Measurements from ENCODE around the gene USP17L22.
"Not testable (repeated sequence)": the region's sequence is repeated elsewhere in the genome, so short reads cannot be mapped to it uniquely, and the experiment has no call there.

DNA sequence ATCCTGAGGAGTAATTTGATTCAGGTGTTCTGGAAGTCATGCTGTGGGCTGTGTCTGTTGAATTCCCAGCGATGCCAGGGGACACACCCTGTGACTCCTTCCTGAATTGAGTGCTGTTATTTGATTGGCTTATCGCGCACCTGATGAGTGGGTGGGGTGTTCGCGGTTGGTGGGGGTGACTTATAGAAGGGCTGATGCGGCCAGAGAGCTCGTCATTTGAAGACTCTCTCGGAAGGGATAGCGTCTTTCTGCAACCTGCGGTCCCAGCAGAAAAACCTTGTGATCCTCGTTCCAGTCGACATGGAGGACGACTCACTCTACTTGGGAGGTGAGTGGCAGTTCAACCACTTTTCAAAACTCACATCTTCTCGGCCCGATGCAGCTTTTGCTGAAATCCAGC lies at the start of gene USP17L22:
- TF ChIP-seq, protein P1, sequence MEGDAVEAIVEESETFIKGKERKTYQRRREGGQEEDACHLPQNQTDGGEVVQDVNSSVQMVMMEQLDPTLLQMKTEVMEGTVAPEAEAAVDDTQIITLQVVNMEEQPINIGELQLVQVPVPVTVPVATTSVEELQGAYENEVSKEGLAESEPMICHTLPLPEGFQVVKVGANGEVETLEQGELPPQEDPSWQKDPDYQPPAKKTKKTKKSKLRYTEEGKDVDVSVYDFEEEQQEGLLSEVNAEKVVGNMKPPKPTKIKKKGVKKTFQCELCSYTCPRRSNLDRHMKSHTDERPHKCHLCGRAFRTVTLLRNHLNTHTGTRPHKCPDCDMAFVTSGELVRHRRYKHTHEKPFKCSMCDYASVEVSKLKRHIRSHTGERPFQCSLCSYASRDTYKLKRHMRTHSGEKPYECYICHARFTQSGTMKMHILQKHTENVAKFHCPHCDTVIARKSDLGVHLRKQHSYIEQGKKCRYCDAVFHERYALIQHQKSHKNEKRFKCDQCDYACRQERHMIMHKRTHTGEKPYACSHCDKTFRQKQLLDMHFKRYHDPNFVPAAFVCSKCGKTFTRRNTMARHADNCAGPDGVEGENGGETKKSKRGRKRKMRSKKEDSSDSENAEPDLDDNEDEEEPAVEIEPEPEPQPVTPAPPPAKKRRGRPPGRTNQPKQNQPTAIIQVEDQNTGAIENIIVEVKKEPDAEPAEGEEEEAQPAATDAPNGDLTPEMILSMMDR (conservative IDR thresholded peaks at IDR 0.05; ENCODE audit: low read depth, low read length), result not testable (repeated sequence)
- not testable (repeated sequence) for TF ChIP-seq EZH2 (IDR thresholded peaks at IDR 0.05; ENCODE audit: borderline replicate concordance, low read depth, low read length, poor library complexity, severe bottlenecking)

Measured in A673 (cell line).